ENCODE data around the gene CBFA2T3. TPM values are rescaled to one million over a fixed set of nuclear protein-coding genes. Genes with fewer than 3 reads are reported as not detected.

Gene CBFA2T3
- polyA plus RNA-seq, 3 donors: 5.3 to 32.2 (median 6.2) TPM

DNA sequence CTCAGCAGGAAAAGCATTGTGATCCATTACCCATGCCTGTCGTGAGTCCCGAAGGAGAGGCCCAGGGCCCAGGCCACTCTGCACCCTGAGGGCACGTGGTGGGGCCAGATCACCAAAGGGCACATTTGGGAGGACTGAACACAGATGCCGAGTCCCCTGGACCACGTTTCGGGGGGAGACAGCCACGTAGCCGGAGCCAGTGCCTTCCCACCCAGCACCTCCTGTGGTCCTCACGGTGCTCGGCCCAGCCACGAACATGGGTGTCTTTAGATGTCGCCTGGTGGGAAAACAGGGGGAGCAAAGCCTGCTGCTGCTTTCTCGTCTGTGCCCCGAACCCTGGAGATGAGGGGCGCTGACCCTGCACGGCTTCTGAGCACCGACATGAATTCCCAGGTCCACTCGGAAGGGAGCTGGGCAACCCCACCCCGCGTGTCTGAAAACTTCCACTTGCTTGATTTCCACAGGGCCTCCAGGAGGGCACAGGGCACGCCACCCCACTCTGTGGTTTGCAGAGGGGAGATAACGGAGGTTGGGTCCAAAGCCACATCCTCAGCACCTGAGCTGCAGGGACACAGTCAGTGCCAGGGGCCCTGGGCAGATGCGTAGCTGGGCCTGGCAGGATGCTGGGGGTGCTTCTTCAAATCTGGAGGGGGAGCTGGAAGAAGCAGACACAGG lies 14.4 kb downstream of the CBFA2T3 start:
- peaks cover 0 to 2% of the 10 kb centered on the region in 2 donors for H3K27me3 ChIP-seq (ENCODE audit: control insufficient read depth in 2 of 2, insufficient read depth in 2 of 2, low read length in 2 of 2)
- intact Hi-C loops (cut with micrococcal nuclease): loop anchor here in 1 of 2 donors (5.0 kb wide), 1 partner anchor 150 kb away; no protein-coding TSS in a partner anchor
- Mint-ChIP-seq H3K9me3 (peaks cover 0 to 7% (median 3%) of the 10 kb centered on the region in 7 donors), H3K27ac (no peak overlapping the region), H3K36me3 (peaks cover 61 to 73% of the 10 kb centered on the region in 2 donors), H3K27me3 (ENCODE audit: low read depth in 3 of 3) (peaks cover 8 to 29% (median 14%) of the 10 kb centered on the region in 3 donors), H3K4me3 (no peak overlapping the region), H3K4me1 (peaks cover 37% of the 10 kb centered on the region)
- peaks cover 0 to 3% of the 10 kb centered on the region in 2 donors for H3K9me3 ChIP-seq (replicated peaks in 1 of 2; ENCODE audit: control insufficient read depth in 1 of 2, insufficient read depth in 1 of 2, low read length in 2 of 2)
- H2AFZ ChIP-seq (ENCODE audit: insufficient read depth, low read depth, low read length, poor library complexity, severe bottlenecking): no peak overlapping the region
- TF ChIP-seq CTCF (IDR thresholded peaks at IDR 0.05): no peak
- no peak overlapping the region for H3K27ac ChIP-seq (ENCODE audit: low read depth in 1 of 2, low read length in 2 of 2)
- H3K4me3 ChIP-seq (replicated peaks in 1 of 3; ENCODE audit: low read depth in 2 of 3, low read length in 3 of 3): no peak overlapping the region
- peaks cover 23 to 38% of the 10 kb centered on the region in 2 donors for H3K4me1 ChIP-seq (ENCODE audit: control insufficient read depth in 1 of 2, insufficient read depth in 2 of 2, low read length in 2 of 2)
- no peak for DNase-seq
- H4K20me1 ChIP-seq (ENCODE audit: insufficient read depth, low read length): peaks cover 96% of the 10 kb centered on the region
- peaks cover 20 to 37% of the 10 kb centered on the region in 2 donors for H3K36me3 ChIP-seq (replicated peaks in 1 of 2; ENCODE audit: control insufficient read depth in 1 of 2, insufficient read depth in 2 of 2, low read length in 2 of 2)
- no peak overlapping the region for H3K9ac ChIP-seq (ENCODE audit: insufficient read depth, low read length, poor library complexity, severe bottlenecking)
- H3K4me2 ChIP-seq (replicated peaks; ENCODE audit: extremely low read depth, low read length, poor library complexity, severe bottlenecking): no peak overlapping the region
- H3K79me2 ChIP-seq (ENCODE audit: insufficient read depth, low read length): peaks cover 68% of the 10 kb centered on the region
- 94% methylated on average over 19 of the region's 23 CpGs for WGBS (ENCODE audit: insufficient coverage)

GRCh38 chr16:88961011-88961410 lies 16.0 kb downstream of the CBFA2T3 start:
- peaks cover 0 to 2% of the 10 kb centered on the region in 2 donors for H3K27me3 ChIP-seq (ENCODE audit: control insufficient read depth in 2 of 2, insufficient read depth in 2 of 2, low read length in 2 of 2)
- intact Hi-C loops (cut with micrococcal nuclease): loop anchor here in 1 of 2 donors (5.0 kb wide), 1 partner anchor 151 kb away; no protein-coding TSS in a partner anchor
- no peak overlapping the region for H2AFZ ChIP-seq (ENCODE audit: insufficient read depth, low read depth, low read length, poor library complexity, severe bottlenecking)
- WGBS (ENCODE audit: insufficient coverage): 100% methylated on average over 9 of the region's 9 CpGs
- peaks cover 0 to 3% of the 10 kb centered on the region in 2 donors for H3K9me3 ChIP-seq (replicated peaks in 1 of 2; ENCODE audit: control insufficient read depth in 1 of 2, insufficient read depth in 1 of 2, low read length in 2 of 2)
- H3K27me3 Mint-ChIP-seq (ENCODE audit: low read depth in 3 of 3): peaks cover 8 to 24% (median 11%) of the 10 kb centered on the region in 3 donors
- peaks cover 46% of the 10 kb centered on the region for H3K4me1 Mint-ChIP-seq
- DNase-seq: no peak
- H3K9ac ChIP-seq (ENCODE audit: insufficient read depth, low read length, poor library complexity, severe bottlenecking): no peak overlapping the region
- no peak overlapping the region for H3K4me3 Mint-ChIP-seq
- no peak overlapping the region for H3K4me3 ChIP-seq (replicated peaks in 1 of 3; ENCODE audit: low read depth in 2 of 3, low read length in 3 of 3)
- peaks cover 0 to 7% (median 3%) of the 10 kb centered on the region in 7 donors for H3K9me3 Mint-ChIP-seq
- H3K27ac ChIP-seq (ENCODE audit: low read depth in 1 of 2, low read length in 2 of 2): no peak overlapping the region
- peaks cover 72% of the 10 kb centered on the region for H3K79me2 ChIP-seq (ENCODE audit: insufficient read depth, low read length)
- H3K36me3 ChIP-seq (replicated peaks in 1 of 2; ENCODE audit: control insufficient read depth in 1 of 2, insufficient read depth in 2 of 2, low read length in 2 of 2): peaks cover 20 to 37% of the 10 kb centered on the region in 2 donors
- H4K20me1 ChIP-seq (ENCODE audit: insufficient read depth, low read length): peaks cover 96% of the 10 kb centered on the region
- H3K27ac Mint-ChIP-seq: peak overlapping the region in 1 of 7 donors; percentile 19
- no peak for TF ChIP-seq CTCF (IDR thresholded peaks at IDR 0.05)
- H3K4me1 ChIP-seq (ENCODE audit: control insufficient read depth in 1 of 2, insufficient read depth in 2 of 2, low read length in 2 of 2): peaks cover 33 to 43% of the 10 kb centered on the region in 2 donors
- H3K36me3 Mint-ChIP-seq: peaks cover 62 to 65% of the 10 kb centered on the region in 2 donors
- no peak overlapping the region for H3K4me2 ChIP-seq (replicated peaks; ENCODE audit: extremely low read depth, low read length, poor library complexity, severe bottlenecking)

Measured in CD14-positive monocyte (primary cell).